Upper lobe of left lung (tissue), 6 donors: ENCODE data around the gene TCEA3. TPM values are rescaled to one million over a fixed set of nuclear protein-coding genes. Genes with fewer than 3 reads are reported as not detected.
"Not testable (repeated sequence)": the region's sequence is repeated elsewhere in the genome, so short reads cannot be mapped to it uniquely, and the experiment has no call there.

Experiments used
- ATAC-seq, 2 donors: fragments of 200-7000 bp; cut with Tn5 transposase; one replicate each; pipeline ENCODE4 v1.9.1; 2022; ENCODE audit warnings: mild to moderate bottlenecking in 2 of 2, moderate library complexity in 2 of 2; ENCODE audit not compliant: low FRiP score in 2 of 2
- DNase-seq, 2 donors: peaks; one replicate each; pipeline ENCODE4 v3.0.0-alpha.2; 2019 to 2020
- H3K27ac ChIP-seq, 4 donors: fragments of 200-600 bp; sonication (generic); one replicate each; pipeline ENCODE4 v1.5.1; 2016 to 2019
- H3K27me3 ChIP-seq, 4 donors: fragments of 200-600 bp; sonication (generic); one replicate each; pipeline ENCODE4 v1.5.1; 2017 to 2019
- H3K36me3 ChIP-seq, 4 donors: fragments of 200-600 bp; sonication (generic); one replicate each; pipeline ENCODE4 v1.5.1; 2016 to 2019
- H3K4me1 ChIP-seq, 4 donors: fragments of 200-600 bp; sonication (generic); one replicate each; pipeline ENCODE4 v1.5.1; 2018 to 2019
- H3K4me3 ChIP-seq, 4 donors: fragments of 200-600 bp; sonication (generic); one replicate each; pipeline ENCODE4 v1.5.1; 2017 to 2019; ENCODE audit warnings: mild to moderate bottlenecking in 2 of 4, moderate library complexity in 1 of 4
- H3K9me3 ChIP-seq, 4 donors: fragments of 200-600 bp; sonication (generic); one replicate each; pipeline ENCODE4 v1.5.1; 2018 to 2019
- CTCF ChIP-seq, 6 experiments: fragments of 450-650 bp in 4 of 6; fragments of 200-600 bp in 2 of 6; sonication (generic) in 2 of 6; IDR thresholded peaks; one replicate each; pipeline ENCODE4 v1.5.1; 2016 to 2019; ENCODE audit warnings: antibody characterized with exemption in 6 of 6
- EP300 ChIP-seq, 4 donors: sonication (generic); formaldehyde crosslinking; IDR thresholded peaks; one replicate each; pipeline ENCODE4 v1.5.1; 2017; ENCODE audit warnings: antibody characterized with exemption in 4 of 4, control low read depth in 2 of 4
- POLR2A ChIP-seq, 4 donors: fragments of 450-650 bp; IDR thresholded peaks; one replicate each; pipeline ENCODE4 v1.5.1; 2016 to 2017; ENCODE audit warnings: antibody characterized with exemption in 4 of 4, mild to moderate bottlenecking in 2 of 4
- POLR2AphosphoS5 ChIP-seq, 2 donors: sonication (generic); formaldehyde crosslinking; IDR thresholded peaks; one replicate each; pipeline ENCODE4 v1.5.1; 2017; ENCODE audit warnings: antibody characterized with exemption in 2 of 2
- WGBS, 2 donors: methylation state at CpG; one replicate each; pipeline ENCODE4 v1.1.5; 2017 to 2018; 5-methylcytosine and 5-hydroxymethylcytosine counted together
- total RNA-seq, 6 donors: library from RNA; depleted of rRNA in 4 of 6; stranded (reverse); fragments of >200 nt in 4 of 6; gene quantifications; one replicate each; pipeline versions ENCODE4 v1.1.0 to v1.2.1, GENCODE V29; 2016 to 2021
- donor health status: DM: no; HTN: no; CAD: no; lungs with moderate emphysema.
- donor health status: DM: no; HTN: yes; CAD: no; lungs with severe emphysema.

The TCEA3 gene
- total RNA-seq, 6 donors from 2014 or later, result 32.5 to 141 (median 42.9) TPM

GRCh38 chr1:23383577-23384311 is 40.8 kb downstream of the TCEA3 start:
- ATAC-seq, result no peak
- peaks cover 4 to 21% (median 19%) of the 10 kb centered on the region in 4 donors for H3K4me1 ChIP-seq
- DNase-seq, result no peak
- 60% methylated on average over 6 to 8 of the region's 8 CpGs for WGBS, 2 donors
- no peaks in the 10 kb centered on the region for H3K9me3 ChIP-seq
- peaks cover 0 to 3% (median 0%) of the 10 kb centered on the region in 4 donors for H3K36me3 ChIP-seq
- no peak for TF ChIP-seq CTCF (IDR thresholded peaks at IDR 0.05)
- TF ChIP-seq EP300 (IDR thresholded peaks at IDR 0.05), result no peak
- no peak for TF ChIP-seq POLR2AphosphoS5 (IDR thresholded peaks at IDR 0.05)
- no peak for TF ChIP-seq POLR2A (IDR thresholded peaks at IDR 0.05)
- no peaks in the 10 kb centered on the region for H3K27me3 ChIP-seq
- no peak overlapping the region for H3K4me3 ChIP-seq
- H3K27ac ChIP-seq, result peak overlapping the region in 2 of 4 donors; percentile 27 to 43

- H3K36me3 ChIP-seq, result no peaks in the 10 kb centered on the region
- peaks cover 9 to 38% (median 28%) of the 10 kb centered on the region in 4 donors for H3K4me1 ChIP-seq
- H3K27me3 ChIP-seq, result no peaks in the 10 kb centered on the region
- no peak for DNase-seq
- no peak for ATAC-seq
- no peak for TF ChIP-seq POLR2A (IDR thresholded peaks at IDR 0.05)
- no peak for TF ChIP-seq CTCF (IDR thresholded peaks at IDR 0.05)
- TF ChIP-seq POLR2AphosphoS5 (IDR thresholded peaks at IDR 0.05), result no peak
- no peak for TF ChIP-seq EP300 (IDR thresholded peaks at IDR 0.05)
- WGBS, 2 donors, result 91 to 92% methylated on average over 5 of the region's 5 CpGs
- H3K27ac ChIP-seq, result no peak overlapping the region
- H3K4me3 ChIP-seq, result no peak overlapping the region
- no peaks in the 10 kb centered on the region for H3K9me3 ChIP-seq
These were observed 43.2 kb downstream of the TCEA3 start for GRCh38 chr1:23381233-23381885.

GRCh38 chr1:23380719-23381118 is 43.8 kb downstream of the TCEA3 start:
- no peaks in the 10 kb centered on the region for H3K36me3 ChIP-seq
- no peak overlapping the region for H3K27ac ChIP-seq
- no peak overlapping the region for H3K4me3 ChIP-seq
- H3K9me3 ChIP-seq, result no peaks in the 10 kb centered on the region
- H3K4me1 ChIP-seq, result peaks cover 9 to 38% (median 28%) of the 10 kb centered on the region in 4 donors
- WGBS, 2 donors, result 60 to 62% methylated on average over 5 of the region's 5 CpGs
- DNase-seq, result no peak
- no peaks in the 10 kb centered on the region for H3K27me3 ChIP-seq
- TF ChIP-seq CTCF (IDR thresholded peaks at IDR 0.05) (no peak), POLR2AphosphoS5 (IDR thresholded peaks at IDR 0.05) (no peak), POLR2A (IDR thresholded peaks at IDR 0.05) (no peak), EP300 (IDR thresholded peaks at IDR 0.05) (no peak)
- ATAC-seq, result no peak

- not testable (repeated sequence) for H3K36me3 ChIP-seq, H3K27me3 ChIP-seq, H3K9me3 ChIP-seq, H3K4me3 ChIP-seq, H3K27ac ChIP-seq, DNase-seq, ATAC-seq
- WGBS, 2 donors, result 69 to 78% methylated on average over 4 of the region's 4 CpGs
- peaks cover 9 to 35% (median 24%) of the 10 kb centered on the region in 4 donors for H3K4me1 ChIP-seq
These were observed 44.3 kb downstream of the TCEA3 start for GRCh38 chr1:23380236-23380635.

GRCh38 chr1:23376890-23377811 is 47.4 kb downstream of the TCEA3 start:
- WGBS, 2 donors, result 70% methylated on average over 19 of the region's 19 CpGs
- TF ChIP-seq EP300 (IDR thresholded peaks at IDR 0.05) (no peak), POLR2AphosphoS5 (IDR thresholded peaks at IDR 0.05) (peak in 1 of 2 donors; percentile 47)
- Histone ChIP-seq H3K4me1 (peaks cover 0 to 25% (median 16%) of the 10 kb centered on the region in 4 donors), H3K36me3 (no peaks in the 10 kb centered on the region), H3K9me3 (no peaks in the 10 kb centered on the region), H3K27ac (peak overlapping the region in 2 of 4 donors; percentile 18 to 52), H3K4me3 (no peak overlapping the region), H3K27me3 (no peaks in the 10 kb centered on the region)
- ATAC-seq (peak in 1 of 2 donors; percentile 74), DNase-seq (peak in 1 of 2 donors; percentile 41)

- not testable (repeated sequence) for ATAC-seq, H3K4me3 ChIP-seq, H3K9me3 ChIP-seq, H3K27me3 ChIP-seq, H3K27ac ChIP-seq, DNase-seq, H3K36me3 ChIP-seq
- 90 to 91% methylated on average over 11 of the region's 12 CpGs for WGBS, 2 donors
- peaks cover 21 to 50% (median 38%) of the 10 kb centered on the region in 4 donors for H3K4me1 ChIP-seq
These were observed 50.3 kb downstream of the TCEA3 start for GRCh38 chr1:23374079-23374735.
